Skin of body (tissue), 2 donors: ENCODE measurements around the gene RBKS. TPM values are rescaled to one million over a fixed set of nuclear protein-coding genes. Genes with fewer than 3 reads are reported as not detected.
"Not testable (repeated sequence)": the region's sequence is repeated elsewhere in the genome, so short reads cannot be mapped to it uniquely, and the experiment has no call there.

Experiments
- DNase-seq: peaks from one replicate; lab custom pipeline; 2025; lab: John Stamatoyannopoulos, UW
- total RNA-seq: library from RNA; depleted of rRNA; stranded (reverse); fragments of >200 nt; gene quantifications from one replicate; pipeline ENCODE4 v1.2.3, GENCODE V29; 2014

RBKS gene
- total RNA-seq, 1 donor from 2014 or later, result 1.2 TPM

- no peak for DNase-seq
These were observed 17.1 kb downstream of the RBKS start for GRCh38 chr2:27873091-27873490.

- no peak for DNase-seq
These were observed 18.4 kb downstream of the RBKS start for GRCh38 chr2:27871802-27872201.

GRCh38 chr2:27870724-27871123, 19.5 kb downstream of the RBKS start:
- DNase-seq, result no peak

GRCh38 chr2:27869763-27870162, 20.4 kb downstream of the RBKS start:
- DNase-seq, result no peak

GRCh38 chr2:27866237-27866636, 23.9 kb downstream of the RBKS start:
- no peak for DNase-seq

- not testable (repeated sequence) for DNase-seq
These were observed 26.2 kb downstream of the RBKS start for GRCh38 chr2:27863955-27864354.

GRCh38 chr2:27863146-27863545, 27.0 kb downstream of the RBKS start:
- no peak for DNase-seq

GRCh38 chr2:27860111-27860510, 30.1 kb downstream of the RBKS start:
- DNase-seq, result no peak

- no peak for DNase-seq
These were observed 32.6 kb downstream of the RBKS start for GRCh38 chr2:27857417-27858172.

GRCh38 chr2:27856956-27857355, 33.2 kb downstream of the RBKS start:
- no peak for DNase-seq

GRCh38 chr2:27856386-27856785, 33.8 kb downstream of the RBKS start:
- DNase-seq, result no peak

- DNase-seq, result no peak
These were observed 34.7 kb downstream of the RBKS start for GRCh38 chr2:27855476-27855875.

- DNase-seq, result no peak
These were observed 35.8 kb downstream of the RBKS start for GRCh38 chr2:27854229-27854862.

GRCh38 chr2:27852691-27853090, 37.5 kb downstream of the RBKS start:
- DNase-seq, result no peak

- DNase-seq, result no peak
These were observed 40.5 kb downstream of the RBKS start for GRCh38 chr2:27849558-27850205.

- no peak for DNase-seq
These were observed 42.9 kb downstream of the RBKS start for GRCh38 chr2:27847333-27847732.

- DNase-seq, result no peak
These were observed 45.3 kb downstream of the RBKS start for GRCh38 chr2:27844821-27845255.

GRCh38 chr2:27843992-27844391, 46.2 kb downstream of the RBKS start:
- no peak for DNase-seq

GRCh38 chr2:27842894-27843293, 47.3 kb downstream of the RBKS start:
- DNase-seq, result no peak

GRCh38 chr2:27839022-27839618, 51.1 kb downstream of the RBKS start:
- DNase-seq, result no peak

- DNase-seq, result no peak
These were observed 51.7 kb downstream of the RBKS start for GRCh38 chr2:27838502-27838901.

- no peak for DNase-seq
These were observed 56.3 kb downstream of the RBKS start for GRCh38 chr2:27833931-27834330.
